Endodermal cell (in vitro differentiated cells): ENCODE results near the gene MAP2K7. TPM values are rescaled to one million over a fixed set of nuclear protein-coding genes. Genes with fewer than 3 reads are reported as not detected.

Source experiments
- DNase-seq: peaks from one replicate; pipeline ENCODE4 v3.0.0-alpha.2; 2017
- H3K27ac ChIP-seq: 2 replicates; pipeline ENCODE4 v1.5.1; 2013; ENCODE audit warnings: mild to moderate bottlenecking, low read depth, low read length, moderate library complexity
- H3K27me3 ChIP-seq: 2 replicates; pipeline ENCODE4 v1.6.1; 2013; ENCODE audit warnings: mild to moderate bottlenecking, low read length, moderate library complexity; ENCODE audit not compliant: insufficient read depth, control insufficient read depth, poor library complexity, severe bottlenecking
- H3K36me3 ChIP-seq: 2 replicates; pipeline ENCODE4 v1.7.0; 2013; ENCODE audit warnings: mild to moderate bottlenecking, low read length, moderate library complexity; ENCODE audit not compliant: control insufficient read depth, insufficient read depth
- H3K4me1 ChIP-seq: one replicate; pipeline ENCODE4 v1.7.0; 2013; ENCODE audit warnings: low read length; ENCODE audit not compliant: control insufficient read depth, insufficient read depth
- H3K4me3 ChIP-seq: 2 replicates; pipeline ENCODE4 v1.5.1; 2013; ENCODE audit warnings: mild to moderate bottlenecking, low read length, moderate library complexity
- H3K9ac ChIP-seq: 2 replicates; pipeline ENCODE4 v1.6.1; 2013; ENCODE audit warnings: mild to moderate bottlenecking, low read length, moderate library complexity; ENCODE audit not compliant: poor library complexity, severe bottlenecking; ENCODE audit errors: extremely low read depth
- H3K9me3 ChIP-seq: 2 replicates; pipeline ENCODE4 v1.6.1; 2013; ENCODE audit warnings: mild to moderate bottlenecking, low read length, moderate library complexity; ENCODE audit not compliant: control insufficient read depth
- H3K27ac Mint-ChIP-seq: 2 replicates; pipeline ENCODE4 v1.8.0; 2020; ENCODE audit warnings: mixed read lengths
- H3K27me3 Mint-ChIP-seq: 2 replicates; pipeline ENCODE4 v1.8.0; 2021; ENCODE audit warnings: mild to moderate bottlenecking, mixed read lengths; ENCODE audit not compliant: insufficient read depth
- H3K36me3 Mint-ChIP-seq: 2 replicates; pipeline ENCODE4 v1.8.0; 2020; ENCODE audit warnings: low read depth, mixed read lengths
- H3K4me1 Mint-ChIP-seq: 2 replicates; pipeline ENCODE4 v1.8.0; 2020; ENCODE audit warnings: mixed read lengths
- H3K4me3 Mint-ChIP-seq: 2 replicates; pipeline ENCODE4 v1.8.0; 2020; ENCODE audit warnings: mild to moderate bottlenecking, moderate library complexity, mixed read lengths
- H3K9me3 Mint-ChIP-seq: 2 replicates; pipeline ENCODE4 v1.8.0; 2020; ENCODE audit warnings: mild to moderate bottlenecking, mixed read lengths
- WGBS, 2 experiments: methylation state at CpG; one replicate each; pipeline versions ENCODE4 v1.1.5 to v1.1.7; 2013; ENCODE audit warnings: missing lambda C conversion rate in 2 of 2, mixed read lengths in 1 of 2; ENCODE audit not compliant: insufficient coverage in 1 of 2, insufficient read length in 1 of 2; 5-methylcytosine and 5-hydroxymethylcytosine counted together
- total RNA-seq, 2 donors: library from RNA; stranded (reverse); fragmentation: NEBNext Ultra II Directional in 1 of 2; extraction: Animal tissue kit (Norgen Biotek cat#: 25700) in 1 of 2; gene quantifications; 2 replicates in 1 of 2; 3 replicates in 1 of 2; pipeline ENCODE4 v1.2.1, GENCODE V29; 2021
- TF ChIP-seq, protein P1 (sequence below): fragments of 200-600 bp; sonication (generic); conservative IDR thresholded peaks from 2 replicates; pipeline ENCODE4 v1.5.0; 2021; ENCODE audit warnings: antibody characterized with exemption, mild to moderate bottlenecking

MAP2K7 gene
- total RNA-seq, 2 donors from 2014 or later = 33.4 to 40.0 TPM

DNA sequence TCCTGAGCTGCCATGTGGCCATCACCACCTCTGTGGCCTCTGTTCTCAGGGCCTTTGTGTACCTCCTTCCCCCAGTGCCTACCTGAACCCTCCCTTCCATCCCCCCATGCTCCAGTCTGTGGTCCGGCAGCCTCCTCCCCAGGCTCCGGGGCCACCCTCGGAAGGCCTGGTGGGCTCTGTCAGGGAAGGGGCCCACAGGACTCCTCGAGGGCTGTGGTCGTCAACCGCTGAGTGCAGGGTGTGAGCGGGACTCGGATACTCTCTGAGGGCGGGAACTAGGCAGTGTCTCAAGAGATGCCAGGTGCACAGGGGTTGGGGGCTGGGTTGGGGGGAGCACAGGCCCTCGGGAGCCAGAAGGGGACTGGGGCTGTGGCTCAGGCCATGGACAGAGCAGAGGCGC, 3.9 kb downstream of the MAP2K7 start:
- H3K27ac Mint-ChIP-seq = no peak overlapping the region

DNA sequence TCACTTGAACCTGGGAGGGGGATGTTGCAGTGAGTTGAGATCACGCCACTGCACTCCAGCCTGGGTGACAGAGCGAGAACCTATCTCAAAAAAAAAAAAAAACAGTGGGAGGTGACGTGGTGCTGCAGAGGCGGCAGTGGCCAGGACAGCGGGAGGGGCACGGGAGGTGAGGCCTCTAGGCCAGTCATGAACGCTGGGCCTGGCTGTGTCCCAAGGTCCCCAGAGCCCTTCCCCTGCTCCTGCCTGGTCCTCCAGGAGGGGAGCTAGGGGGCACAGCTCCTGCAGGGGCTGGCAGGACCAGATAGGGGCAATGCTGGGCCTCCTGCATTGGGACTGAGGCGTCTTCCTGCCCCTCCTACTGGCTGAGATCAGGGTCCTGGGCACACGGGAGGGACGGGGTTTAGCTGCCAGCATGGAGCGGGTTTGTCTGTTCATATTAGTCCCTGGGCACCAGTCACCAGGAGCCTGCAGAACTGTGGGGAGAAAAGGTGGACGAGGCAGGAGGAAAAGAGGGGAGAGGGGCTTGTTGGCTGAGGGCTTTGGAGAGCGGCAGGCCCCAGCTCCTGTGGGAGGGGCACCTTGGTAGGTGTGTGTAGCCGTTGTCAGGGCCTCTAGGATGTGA, 4.5 kb downstream of the MAP2K7 start:
- WGBS, 2 experiments = 87 to 91% methylated on average over 10 to 14 of the region's 14 CpGs
- Mint-ChIP-seq H3K4me3 (no peak overlapping the region), H3K9me3 (no peaks in the 10 kb centered on the region), H3K4me1 (peaks cover 11% of the 10 kb centered on the region), H3K36me3 (peaks cover 19% of the 10 kb centered on the region), H3K27me3 (peaks cover 2% of the 10 kb centered on the region), H3K27ac (no peak overlapping the region)
- Histone ChIP-seq H3K9ac (no peak overlapping the region), H3K36me3 (peaks cover 30% of the 10 kb centered on the region), H3K27me3 (no peaks in the 10 kb centered on the region), H3K9me3 (no peaks in the 10 kb centered on the region), H3K4me1 (no peaks in the 10 kb centered on the region), H3K27ac (no peak overlapping the region), H3K4me3 (no peak overlapping the region)
- TF ChIP-seq, protein P1, sequence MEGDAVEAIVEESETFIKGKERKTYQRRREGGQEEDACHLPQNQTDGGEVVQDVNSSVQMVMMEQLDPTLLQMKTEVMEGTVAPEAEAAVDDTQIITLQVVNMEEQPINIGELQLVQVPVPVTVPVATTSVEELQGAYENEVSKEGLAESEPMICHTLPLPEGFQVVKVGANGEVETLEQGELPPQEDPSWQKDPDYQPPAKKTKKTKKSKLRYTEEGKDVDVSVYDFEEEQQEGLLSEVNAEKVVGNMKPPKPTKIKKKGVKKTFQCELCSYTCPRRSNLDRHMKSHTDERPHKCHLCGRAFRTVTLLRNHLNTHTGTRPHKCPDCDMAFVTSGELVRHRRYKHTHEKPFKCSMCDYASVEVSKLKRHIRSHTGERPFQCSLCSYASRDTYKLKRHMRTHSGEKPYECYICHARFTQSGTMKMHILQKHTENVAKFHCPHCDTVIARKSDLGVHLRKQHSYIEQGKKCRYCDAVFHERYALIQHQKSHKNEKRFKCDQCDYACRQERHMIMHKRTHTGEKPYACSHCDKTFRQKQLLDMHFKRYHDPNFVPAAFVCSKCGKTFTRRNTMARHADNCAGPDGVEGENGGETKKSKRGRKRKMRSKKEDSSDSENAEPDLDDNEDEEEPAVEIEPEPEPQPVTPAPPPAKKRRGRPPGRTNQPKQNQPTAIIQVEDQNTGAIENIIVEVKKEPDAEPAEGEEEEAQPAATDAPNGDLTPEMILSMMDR = no peak
- no peak for DNase-seq

More for the DNA sequence above, 3.9 kb downstream of the MAP2K7 start:
- TF ChIP-seq, protein P1 = no peak
- Histone ChIP-seq H3K4me3 (no peak overlapping the region), H3K36me3 (peaks cover 30% of the 10 kb centered on the region), H3K27me3 (no peaks in the 10 kb centered on the region), H3K9ac (no peak overlapping the region), H3K27ac (no peak overlapping the region), H3K9me3 (no peaks in the 10 kb centered on the region), H3K4me1 (no peaks in the 10 kb centered on the region)
- H3K27me3 Mint-ChIP-seq = no peaks in the 10 kb centered on the region
- H3K4me1 Mint-ChIP-seq = peaks cover 11% of the 10 kb centered on the region
- H3K4me3 Mint-ChIP-seq = no peak overlapping the region
- no peak for DNase-seq
- no peaks in the 10 kb centered on the region for H3K9me3 Mint-ChIP-seq
- H3K36me3 Mint-ChIP-seq = peaks cover 15% of the 10 kb centered on the region
- 93 to 97% methylated on average over 5 to 11 of the region's 11 CpGs for WGBS, 2 experiments

DNA sequence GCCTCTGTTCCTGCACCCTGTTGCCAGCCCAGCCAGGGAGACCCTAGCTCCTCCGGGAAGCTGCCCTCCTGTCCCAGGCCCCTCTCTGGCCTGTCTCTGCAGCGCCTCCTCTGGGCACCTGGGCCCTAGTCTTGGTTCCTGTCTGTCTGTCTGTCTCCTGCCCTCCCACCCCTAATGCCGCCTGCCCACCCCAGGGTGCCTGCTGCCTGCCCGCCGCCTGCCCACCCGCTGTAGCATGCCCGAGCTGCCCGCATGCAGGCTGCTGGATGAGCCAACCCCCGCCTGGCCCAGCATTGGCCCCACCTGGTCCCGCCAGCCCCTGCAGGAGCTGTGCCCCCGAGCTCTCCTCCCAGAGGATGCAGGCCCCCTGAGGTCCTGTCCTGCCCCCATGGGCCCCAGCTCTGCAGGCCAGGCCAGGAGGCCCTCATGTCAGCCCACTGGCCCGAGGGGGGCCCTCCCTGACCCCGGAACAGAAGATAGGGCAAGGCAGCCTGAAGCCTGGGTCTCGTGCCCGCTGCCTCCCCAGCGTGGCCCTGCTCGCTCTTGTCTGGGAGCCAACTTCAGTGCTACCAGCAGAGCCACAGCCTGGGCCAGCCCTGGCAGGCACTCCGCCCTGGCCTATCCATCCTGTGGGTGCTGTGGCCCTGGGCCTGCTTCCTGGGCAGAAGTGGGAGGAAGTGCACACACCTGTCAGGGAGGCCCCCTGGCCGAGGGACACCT, 5.2 kb downstream of the MAP2K7 start:
- no peak overlapping the region for H3K4me3 ChIP-seq
- no peaks in the 10 kb centered on the region for H3K9me3 ChIP-seq
- 50 to 90% methylated on average over 2 to 19 of the region's 19 CpGs for WGBS, 2 experiments
- H3K4me1 ChIP-seq = no peaks in the 10 kb centered on the region
- Mint-ChIP-seq H3K36me3 (peaks cover 21% of the 10 kb centered on the region), H3K27me3 (peaks cover 2% of the 10 kb centered on the region), H3K9me3 (no peaks in the 10 kb centered on the region), H3K27ac (no peak overlapping the region), H3K4me3 (no peak overlapping the region), H3K4me1 (peaks cover 11% of the 10 kb centered on the region)
- DNase-seq = no peak
- no peaks in the 10 kb centered on the region for H3K27me3 ChIP-seq
- H3K9ac ChIP-seq = no peak overlapping the region
- no peak overlapping the region for H3K27ac ChIP-seq
- H3K36me3 ChIP-seq = peaks cover 30% of the 10 kb centered on the region
- TF ChIP-seq, protein P1 = no peak
